GM18870 (cell line): Measurements from ENCODE around the gene GRIK3.

Experiments used
- ATAC-seq: cut with Tn5 transposase; IDR thresholded peaks from one replicate; pipeline ENCODE4 v1.9.1; 2021; ENCODE audit warnings: moderate library complexity; ENCODE audit not compliant: unreplicated experiment

GRIK3 gene

GRCh38 chr1:36835017-36835695, 199.2 kb downstream of the GRIK3 start:
- ATAC-seq: no peak

GRCh38 chr1:36834586-36834985, 199.7 kb downstream of the GRIK3 start:
- ATAC-seq: no peak

GRCh38 chr1:36831186-36831810, 203.0 kb downstream of the GRIK3 start:
- ATAC-seq: no peak

GRCh38 chr1:36829961-36830360, 204.4 kb downstream of the GRIK3 start:
- no peak for ATAC-seq

- no peak for ATAC-seq
Measured at GRCh38 chr1:36829066-36829465, 205.2 kb downstream of the GRIK3 start.

GRCh38 chr1:36825226-36825625, 209.1 kb downstream of the GRIK3 start:
- no peak for ATAC-seq

- ATAC-seq: no peak
Measured at GRCh38 chr1:36824390-36824861, 209.9 kb downstream of the GRIK3 start.

- ATAC-seq: no peak
Measured at GRCh38 chr1:36822648-36823047, 211.7 kb downstream of the GRIK3 start.

- no peak for ATAC-seq
Measured at GRCh38 chr1:36821386-36821785, 212.9 kb downstream of the GRIK3 start.

GRCh38 chr1:36818771-36819170, 215.5 kb downstream of the GRIK3 start:
- no peak for ATAC-seq

- no peak for ATAC-seq
Measured at GRCh38 chr1:36816348-36816747, 218.0 kb downstream of the GRIK3 start.

- ATAC-seq: no peak
Measured at GRCh38 chr1:36814774-36815173, 219.5 kb downstream of the GRIK3 start.

- no peak for ATAC-seq
Measured at GRCh38 chr1:36814083-36814482, 220.2 kb downstream of the GRIK3 start.

- no peak for ATAC-seq
Measured at GRCh38 chr1:36807262-36807661, 227.1 kb downstream of the GRIK3 start.

- no peak for ATAC-seq
Measured at GRCh38 chr1:36805979-36806640, 228.2 kb downstream of the GRIK3 start.

GRCh38 chr1:36804669-36805314, 229.5 kb downstream of the GRIK3 start:
- no peak for ATAC-seq

- no peak for ATAC-seq
Measured at GRCh38 chr1:36803868-36804570, 230.3 kb downstream of the GRIK3 start.

GRCh38 chr1:36802018-36802417, 232.3 kb downstream of the GRIK3 start:
- no peak for ATAC-seq

GRCh38 chr1:36797761-36798160, 236.6 kb downstream of the GRIK3 start:
- ATAC-seq: no peak

- ATAC-seq: no peak
Measured at GRCh38 chr1:36796733-36797132, 237.6 kb downstream of the GRIK3 start.

GRCh38 chr1:36796106-36796590, 238.2 kb downstream of the GRIK3 start:
- ATAC-seq: no peak
